Right hindlimb (tissue), 1 donor: ENCODE results near the gene GAD2.

ENCODE experiments used
- DNase-seq: peaks from one replicate; pipeline ENCODE4 v3.0.0-alpha.2; 2018

The GAD2 gene

GRCh38 chr10:26225322-26225721 lies 8.7 kb downstream of the GAD2 start:
- no peak for DNase-seq

- DNase-seq, result no peak
Observed at GRCh38 chr10:26227786-26228185, 11.2 kb downstream of the GAD2 start.

- no peak for DNase-seq
Observed at GRCh38 chr10:26232174-26232573, 15.6 kb downstream of the GAD2 start.

GRCh38 chr10:26235761-26236160 lies 19.2 kb downstream of the GAD2 start:
- DNase-seq, result no peak

GRCh38 chr10:26238378-26238777 lies 21.8 kb downstream of the GAD2 start:
- no peak for DNase-seq

- DNase-seq, result no peak
Observed at GRCh38 chr10:26242706-26243350, 26.3 kb downstream of the GAD2 start.

- DNase-seq, result no peak
Observed at GRCh38 chr10:26243351-26243720, 26.8 kb downstream of the GAD2 start.

- DNase-seq, result no peak
Observed at GRCh38 chr10:26249681-26250080, 33.1 kb downstream of the GAD2 start.

GRCh38 chr10:26251925-26252324 lies 35.4 kb downstream of the GAD2 start:
- no peak for DNase-seq

- no peak for DNase-seq
Observed at GRCh38 chr10:26254616-26255015, 38.0 kb downstream of the GAD2 start.

GRCh38 chr10:26259341-26259740 lies 42.8 kb downstream of the GAD2 start:
- no peak for DNase-seq

- no peak for DNase-seq
Observed at GRCh38 chr10:26269754-26270153, 53.2 kb downstream of the GAD2 start.

GRCh38 chr10:26274391-26274790 lies 57.8 kb downstream of the GAD2 start:
- DNase-seq, result no peak

- DNase-seq, result no peak
Observed at GRCh38 chr10:26278295-26278694, 61.7 kb downstream of the GAD2 start.

GRCh38 chr10:26290236-26290635 lies 73.7 kb downstream of the GAD2 start:
- DNase-seq, result no peak

- DNase-seq, result no peak
Observed at GRCh38 chr10:26291721-26292480, 75.3 kb downstream of the GAD2 start.

- DNase-seq, result no peak
Observed at GRCh38 chr10:26296360-26296759, 79.8 kb downstream of the GAD2 start.

- DNase-seq, result no peak
Observed at GRCh38 chr10:26300001-26300400, 83.4 kb downstream of the GAD2 start.

GRCh38 chr10:26303366-26303765 lies 86.8 kb downstream of the GAD2 start:
- DNase-seq, result no peak

- DNase-seq, result no peak
Observed at GRCh38 chr10:26310361-26310760, 93.8 kb downstream of the GAD2 start.

- no peak for DNase-seq
Observed at GRCh38 chr10:26311383-26311940, 94.9 kb downstream of the GAD2 start.

- no peak for DNase-seq
Observed at GRCh38 chr10:26314265-26315013, 97.9 kb downstream of the GAD2 start.

GRCh38 chr10:26318672-26319071 lies 102.1 kb downstream of the GAD2 start:
- no peak for DNase-seq

GRCh38 chr10:26323219-26323618 lies 106.6 kb downstream of the GAD2 start:
- no peak for DNase-seq
